HepG2 (cell line): ENCODE results near the gene LIN7A. TPM values are rescaled to one million over a fixed set of nuclear protein-coding genes. Genes with fewer than 3 reads are reported as not detected.

ENCODE experiments used
- ATAC-seq: fragments of 200-7000 bp; cut with Tn5 transposase; 3 replicates; pipeline ENCODE4 v1.9.1; 2020; ENCODE audit warnings: mild to moderate bottlenecking, moderate library complexity
- BruUV-seq: library from RNA; stranded (reverse); fragments of 400-500 nt; replicated peaks from 2 replicates; lab custom pipeline; 2021; lab: Mats Ljungman, UMichigan
- CTCF ChIA-PET: fragments of 300-600 bp; formaldehyde crosslinking; extraction: SDS; loops from one replicate; lab custom pipeline; 2021; ENCODE audit warnings: low total read pairs, inconsistent platforms, low intra/inter-chr PET ratio; lab: Yijun Ruan, JAX
- POLR2A ChIA-PET: fragments of 350-600 bp; sonication (Branson Sonifier 250); formaldehyde crosslinking; loops from one replicate; lab custom pipeline; 2020; ENCODE audit warnings: antibody characterized with exemption, inconsistent platforms; lab: Yijun Ruan, JAX
- DNase-seq: peaks from one replicate; pipeline ENCODE4 v3.0.0-alpha.2; 2015; ENCODE audit warnings: low spot score
- FAIRE-seq: peaks from 3 replicates; lab custom pipeline; 2011; peaks lifted over from hg19 to GRCh38; lab: Jason Lieb, UNC
- H2AFZ ChIP-seq: one replicate; pipeline ENCODE4 v1.6.1; 2011; ENCODE audit warnings: low read length, inconsistent platforms
- H3K27ac ChIP-seq: fragments of 300-600 bp; 3 replicates; pipeline ENCODE4 v1.8.0; 2011; ENCODE audit warnings: mixed run types, mild to moderate bottlenecking, mixed read lengths, low read length, inconsistent platforms; ENCODE audit not compliant: insufficient read depth; ENCODE audit errors: extremely low read length
- H3K27me3 ChIP-seq, 2 experiments: fragments of 200-600 bp in 1 of 2; 2 replicates in 1 of 2; 3 replicates in 1 of 2; pipeline versions ENCODE4 v1.6.0 to v1.8.0; 2011; ENCODE audit warnings: low read length in 2 of 2, mild to moderate bottlenecking in 2 of 2, moderate library complexity in 2 of 2, inconsistent platforms in 1 of 2; ENCODE audit not compliant: insufficient read depth in 2 of 2, control insufficient read depth in 1 of 2
- H3K36me3 ChIP-seq, 2 experiments: fragments of 200-600 bp in 1 of 2; replicated peaks in 1 of 2; 2 replicates in 1 of 2; 3 replicates in 1 of 2; pipeline versions ENCODE4 v1.5.1 to v1.8.0; 2011; ENCODE audit warnings: low read length in 2 of 2, inconsistent platforms in 1 of 2; ENCODE audit not compliant: insufficient read depth in 2 of 2, control insufficient read depth in 1 of 2
- H3K4me1 ChIP-seq: 2 replicates; pipeline ENCODE4 v1.5.1; 2012; ENCODE audit warnings: low read length, inconsistent platforms; ENCODE audit not compliant: insufficient read depth
- H3K4me2 ChIP-seq: 2 replicates; pipeline ENCODE4 v1.6.0; 2011; ENCODE audit warnings: low read depth, low read length, inconsistent platforms
- H3K4me3 ChIP-seq, 3 experiments: fragments of 200-600 bp in 1 of 3; sonication (generic), shearing (Covaris generic) in 1 of 3; replicated peaks in 1 of 3; 2 replicates each; pipeline ENCODE4 v1.5.1; 2011 to 2016; ENCODE audit warnings: low read length in 3 of 3, inconsistent platforms in 2 of 3, low read depth in 2 of 3, mild to moderate bottlenecking in 2 of 3, control low read depth in 1 of 3, mixed read lengths in 1 of 3; ENCODE audit not compliant: insufficient read depth in 1 of 3
- H3K79me2 ChIP-seq: one replicate; pipeline ENCODE4 v1.6.1; 2011; ENCODE audit warnings: low read length, inconsistent platforms; ENCODE audit not compliant: insufficient read depth
- H3K9ac ChIP-seq: 2 replicates; pipeline ENCODE4 v1.6.0; 2011; ENCODE audit warnings: mild to moderate bottlenecking, low read depth, low read length, inconsistent platforms; ENCODE audit not compliant: insufficient read depth
- H3K9me3 ChIP-seq: 2 replicates; pipeline ENCODE4 v1.5.1; 2012; ENCODE audit warnings: mild to moderate bottlenecking, low read length
- H4K20me1 ChIP-seq: 2 replicates; pipeline ENCODE4 v1.6.0; 2011; ENCODE audit warnings: inconsistent platforms, mild to moderate bottlenecking, low read length, moderate library complexity; ENCODE audit not compliant: insufficient read depth
- ATAD3A ChIP-seq: sonication (generic); formaldehyde crosslinking; IDR thresholded peaks from 2 replicates; pipeline ENCODE4 v1.4.0; 2020; ENCODE audit warnings: missing genetic modification reagents
- EEA1 ChIP-seq: sonication (generic); formaldehyde crosslinking; IDR thresholded peaks from 2 replicates; pipeline ENCODE4 v1.5.1; 2020; ENCODE audit warnings: mild to moderate bottlenecking, missing genetic modification reagents, borderline replicate concordance
- KLF9 ChIP-seq: IDR thresholded peaks from 2 replicates; pipeline ENCODE4 v1.6.1; 2016; ENCODE audit warnings: low read depth
- MAZ ChIP-seq, 2 experiments: sonication (generic) in 1 of 2; formaldehyde crosslinking in 1 of 2; IDR thresholded peaks; 2 replicates each; pipeline versions ENCODE4 v1.5.0 to v1.6.1; 2012 to 2020; ENCODE audit warnings: low read depth in 2 of 2, mild to moderate bottlenecking in 2 of 2, borderline replicate concordance in 1 of 2, improper control_type of control experiment in 1 of 2, low read length in 1 of 2, missing genetic modification reagents in 1 of 2, moderate library complexity in 1 of 2
- MLLT10 ChIP-seq: sonication (generic); formaldehyde crosslinking; IDR thresholded peaks from 2 replicates; pipeline ENCODE4 v1.4.0; 2020; ENCODE audit warnings: missing genetic modification reagents
- ONECUT2 ChIP-seq: sonication (generic); formaldehyde crosslinking; IDR thresholded peaks from 2 replicates; pipeline ENCODE4 v1.4.0; 2020; ENCODE audit warnings: missing genetic modification reagents
- PLRG1 ChIP-seq: fragments of 450-650 bp; conservative IDR thresholded peaks from 2 replicates; pipeline ENCODE4 v1.6.1; 2016
- SRF ChIP-seq: IDR thresholded peaks from 2 replicates; pipeline ENCODE4 v1.6.1; 2011; ENCODE audit warnings: mild to moderate bottlenecking, low read depth, low read length, moderate library complexity
- YY1 ChIP-seq: IDR thresholded peaks from 2 replicates; pipeline ENCODE4 v1.6.1; 2011; ENCODE audit warnings: low read length, low read depth, moderate library complexity, mild to moderate bottlenecking; ENCODE audit not compliant: insufficient read depth, insufficient replicate concordance
- ZNF292 ChIP-seq: sonication (generic); formaldehyde crosslinking; IDR thresholded peaks from 2 replicates; pipeline ENCODE4 v1.8.1; 2022; ENCODE audit warnings: mild to moderate bottlenecking, low read depth, missing genetic modification reagents, borderline replicate concordance
- ZNF605 ChIP-seq: sonication (generic); formaldehyde crosslinking; IDR thresholded peaks from 2 replicates; pipeline ENCODE4 v1.8.0; 2022; ENCODE audit warnings: mild to moderate bottlenecking, missing genetic modification reagents
- ZNF740 ChIP-seq: sonication (generic); formaldehyde crosslinking; IDR thresholded peaks from 2 replicates; pipeline ENCODE4 v1.4.0; 2020; ENCODE audit warnings: missing genetic modification reagents
- ZNF784 ChIP-seq: sonication (generic); formaldehyde crosslinking; IDR thresholded peaks from 2 replicates; pipeline ENCODE4 v1.5.1; 2020; ENCODE audit warnings: missing genetic modification reagents, mild to moderate bottlenecking, borderline replicate concordance
- ZSCAN31 ChIP-seq: sonication (generic); formaldehyde crosslinking; IDR thresholded peaks from 2 replicates; pipeline ENCODE4 v1.5.0; 2020; ENCODE audit warnings: low read depth, mild to moderate bottlenecking, missing genetic modification reagents
- in situ Hi-C: cut with HindIII; loops from 2 replicates; pipeline ENCODE4 v1.10.0; 2017; ENCODE audit warnings: low pct_unique_long_range_greater_than_20kb; ENCODE audit not compliant: extremely low pct_ligation_motif_present
- intact Hi-C: fragments of 100-400 bp; cut with micrococcal nuclease; formaldehyde crosslinking; loops from one replicate; pipeline ENCODE4 v1.10.0; 2022; ENCODE audit not compliant: unreplicated experiment
- polyA plus RNA-seq, 8 experiments: library from polyadenylated mRNA; depleted of rRNA in 3 of 8; stranded (reverse) in 7 of 8; unstranded in 1 of 8; fragments of >200 nt; fragmentation: Illumina TruSeq in 4 of 8; extraction: Trizol in 4 of 8; gene quantifications; 2 replicates each; pipeline versions ENCODE4 v1.2.1 to v1.2.3, GENCODE V29; 2011 to 2016; ENCODE audit warnings: low read depth in 4 of 8, missing spikeins in 1 of 8, mixed read lengths in 1 of 8; ENCODE audit not compliant: insufficient read depth in 1 of 8
- total RNA-seq, 5 experiments: library from RNA; depleted of rRNA; stranded (reverse); fragments of >200 nt; fragmentation: Illumina TruSeq; extraction: Trizol; gene quantifications; 2 replicates each; pipeline ENCODE4 v1.2.3, GENCODE V29; 2016; ENCODE audit warnings: low read depth in 1 of 5
- TF ChIP-seq, protein P1 (sequence below): sonication (generic); formaldehyde crosslinking; IDR thresholded peaks from 2 replicates; pipeline ENCODE4 v1.8.1; 2023; ENCODE audit warnings: mild to moderate bottlenecking, missing genetic modification reagents

The LIN7A gene
- total and polyA plus RNA-seq, 2 of the 13 experiments (the other 11 are each of a cell fraction or from before 2014, with no cell fraction given) = 18.5 to 19.2 TPM

- TF ChIP-seq SRF (no peak), ZNF784 (CRISPR knock-in tag) (no peak)
- TF ChIP-seq, all 625 proteins: peak for 4
Observed at GRCh38 chr12:80821513-80822000, 116.2 kb downstream of the LIN7A start (continued).

DNA sequence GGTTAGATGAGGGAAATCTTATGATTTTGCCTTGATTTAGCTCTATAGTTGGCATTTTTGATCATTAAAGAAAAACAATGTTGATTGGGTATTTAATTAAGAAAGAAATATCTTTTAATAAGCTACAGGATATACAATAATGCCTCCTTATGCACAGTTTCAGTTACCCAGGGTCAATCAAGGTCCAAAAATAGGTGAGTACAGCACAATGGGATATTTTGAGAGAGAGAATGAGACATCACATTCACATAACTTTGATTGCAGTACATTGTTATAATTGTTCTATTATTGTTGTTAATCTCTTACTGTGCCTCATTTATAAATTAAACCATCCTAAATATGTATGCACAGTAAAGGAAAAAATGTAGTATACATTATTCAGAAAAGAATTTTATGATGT lies 118.9 kb downstream of the LIN7A start:
- CTCF ChIA-PET = no interaction called here
- Histone ChIP-seq H3K4me1 (no peaks in the 10 kb centered on the region), H2AFZ (no peak overlapping the region), H3K4me2 (no peak overlapping the region), H3K9me3 (no peaks in the 10 kb centered on the region), H3K27me3 (no peaks in the 10 kb centered on the region), H4K20me1 (no peaks in the 10 kb centered on the region), H3K9ac (no peak overlapping the region), H3K4me3 (no peak overlapping the region), H3K36me3 (0 out of 5 replicates have a peak, but pooled peaks cover 0 to 3% of the 10 kb centered on the region in 2 experiments), H3K27ac (no peak overlapping the region), H3K79me2 (no peaks in the 10 kb centered on the region)
- BruUV-seq = no TSS peak
- intact Hi-C loops = no loop called here
- POLR2A ChIA-PET = no interaction called here
- TF ChIP-seq ZSCAN31 (CRISPR knock-in tag) (no peak), ONECUT2 (CRISPR knock-in tag) (no peak), YY1 (no peak)
- FAIRE-seq (no peak), DNase-seq (no peak), ATAC-seq (no peak)
- in situ Hi-C loops = no loop called here

DNA sequence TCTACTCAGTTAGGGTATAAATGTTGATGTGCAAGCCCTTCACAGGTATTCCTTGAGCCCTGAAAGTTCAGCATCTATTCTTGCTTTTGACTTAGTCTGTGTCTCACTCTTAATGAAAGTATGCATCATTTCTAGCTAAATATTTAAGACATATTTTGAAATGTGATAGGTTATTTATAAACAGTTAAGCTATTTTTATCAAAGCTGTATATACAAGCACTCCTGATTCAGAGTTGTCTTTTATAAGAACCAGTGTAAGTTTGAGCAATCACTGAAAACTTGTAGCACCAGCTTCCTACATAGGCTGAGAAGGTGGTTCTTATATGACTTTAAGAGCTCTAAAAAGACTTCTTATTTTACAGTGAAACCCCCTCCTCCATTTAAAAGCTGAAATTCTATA lies 122.4 kb downstream of the LIN7A start:
- ATAC-seq (no peak), DNase-seq (no peak), FAIRE-seq (no peak)
- H3K4me1 ChIP-seq = no peaks in the 10 kb centered on the region
- H3K4me3 ChIP-seq = no peak overlapping the region
- no peak overlapping the region for H3K27ac ChIP-seq
- in situ Hi-C loops (no loop called here), intact Hi-C loops (no loop called here)
- no TSS peak for BruUV-seq
- H4K20me1 ChIP-seq = no peaks in the 10 kb centered on the region
- H3K27me3 ChIP-seq = no peaks in the 10 kb centered on the region
- no peak overlapping the region for H2AFZ ChIP-seq
- H3K4me2 ChIP-seq = no peak overlapping the region
- peaks cover 2 to 11% of the 10 kb centered on the region in 2 experiments; a peak in 4 of 5 replicates for H3K36me3 ChIP-seq
- H3K9me3 ChIP-seq = no peaks in the 10 kb centered on the region
- ChIA-PET POLR2A (interaction anchor here (1.7 kb wide), 1 partner anchor 122 kb away, joined by 4 read pairs; no protein-coding TSS in a partner anchor), CTCF (no interaction called here)
- no peak overlapping the region for H3K9ac ChIP-seq
- no peaks in the 10 kb centered on the region for H3K79me2 ChIP-seq
- no peak for TF ChIP-seq MAZ (IDR thresholded peaks at IDR 0.05; ENCODE audit: borderline replicate concordance, low read depth, low read length)
- TF ChIP-seq MAZ (CRISPR knock-in tag; IDR thresholded peaks at IDR 0.05; ENCODE audit: low read depth) = no peak
- TF ChIP-seq ZNF292 (CRISPR knock-in tag) = no peak
- TF ChIP-seq MLLT10 (CRISPR knock-in tag) = no peak
- no peak for TF ChIP-seq PLRG1
- TF ChIP-seq, protein P1, sequence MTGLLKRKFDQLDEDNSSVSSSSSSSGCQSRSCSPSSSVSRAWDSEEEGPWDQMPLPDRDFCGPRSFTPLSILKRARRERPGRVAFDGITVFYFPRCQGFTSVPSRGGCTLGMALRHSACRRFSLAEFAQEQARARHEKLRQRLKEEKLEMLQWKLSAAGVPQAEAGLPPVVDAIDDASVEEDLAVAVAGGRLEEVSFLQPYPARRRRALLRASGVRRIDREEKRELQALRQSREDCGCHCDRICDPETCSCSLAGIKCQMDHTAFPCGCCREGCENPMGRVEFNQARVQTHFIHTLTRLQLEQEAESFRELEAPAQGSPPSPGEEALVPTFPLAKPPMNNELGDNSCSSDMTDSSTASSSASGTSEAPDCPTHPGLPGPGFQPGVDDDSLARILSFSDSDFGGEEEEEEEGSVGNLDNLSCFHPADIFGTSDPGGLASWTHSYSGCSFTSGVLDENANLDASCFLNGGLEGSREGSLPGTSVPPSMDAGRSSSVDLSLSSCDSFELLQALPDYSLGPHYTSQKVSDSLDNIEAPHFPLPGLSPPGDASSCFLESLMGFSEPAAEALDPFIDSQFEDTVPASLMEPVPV (CRISPR knock-in tag) = no peak
- no peak for TF ChIP-seq ZNF605
- TF ChIP-seq EEA1 (CRISPR knock-in tag) = no peak
- no peak for TF ChIP-seq KLF9 (CRISPR knock-in tag)
- TF ChIP-seq ATAD3A (CRISPR knock-in tag) = no peak
- TF ChIP-seq ZNF740 = no peak
